Parathyroid adenoma (tissue), 2 donors: ENCODE data around the gene TRAM2.

Source experiments
- H2AFZ ChIP-seq: fragments of 300-600 bp; sonication (generic); one replicate; pipeline ENCODE4 v1.7.0; 2017; ENCODE audit warnings: antibody characterized with exemption, mild to moderate bottlenecking
- H3K27ac ChIP-seq: fragments of 300-600 bp; sonication (generic); one replicate; pipeline ENCODE4 v1.7.0; 2017
- H3K27me3 ChIP-seq: fragments of 300-600 bp; sonication (generic); one replicate; pipeline ENCODE4 v1.7.0; 2017; ENCODE audit warnings: low read length; ENCODE audit not compliant: control insufficient read depth, insufficient read depth
- H3K36me3 ChIP-seq: fragments of 300-600 bp; sonication (generic); one replicate; pipeline ENCODE4 v1.7.0; 2017; ENCODE audit warnings: low read length; ENCODE audit not compliant: control insufficient read depth, insufficient read depth
- H3K4me1 ChIP-seq: fragments of 300-600 bp; sonication (generic); one replicate; pipeline ENCODE4 v1.7.0; 2017; ENCODE audit warnings: control low read depth
- H3K4me2 ChIP-seq: fragments of 300-600 bp; sonication (generic); one replicate; pipeline ENCODE4 v1.7.0; 2017; ENCODE audit warnings: low read length
- H3K4me3 ChIP-seq: fragments of 300-600 bp; sonication (generic); one replicate; pipeline ENCODE4 v1.7.0; 2017; ENCODE audit warnings: low read depth, low read length
- H3K79me2 ChIP-seq: fragments of 300-600 bp; sonication (generic); one replicate; pipeline ENCODE4 v1.7.0; 2017; ENCODE audit warnings: control low read depth
- H3K9ac ChIP-seq: fragments of 300-600 bp; sonication (generic); one replicate; pipeline ENCODE4 v1.7.0; 2017; ENCODE audit warnings: mild to moderate bottlenecking
- H3K9me3 ChIP-seq: fragments of 300-600 bp; sonication (generic); one replicate; pipeline ENCODE4 v1.7.0; 2017; ENCODE audit warnings: low read length; ENCODE audit not compliant: control insufficient read depth
- TF ChIP-seq, protein P1 (sequence below): fragments of 300-600 bp; sonication (generic); IDR thresholded peaks from one replicate; pipeline ENCODE4 v1.7.0; 2017; ENCODE audit warnings: antibody characterized with exemption, mild to moderate bottlenecking
- donor health status: primary hyperparathyroidism.

The TRAM2 gene

DNA sequence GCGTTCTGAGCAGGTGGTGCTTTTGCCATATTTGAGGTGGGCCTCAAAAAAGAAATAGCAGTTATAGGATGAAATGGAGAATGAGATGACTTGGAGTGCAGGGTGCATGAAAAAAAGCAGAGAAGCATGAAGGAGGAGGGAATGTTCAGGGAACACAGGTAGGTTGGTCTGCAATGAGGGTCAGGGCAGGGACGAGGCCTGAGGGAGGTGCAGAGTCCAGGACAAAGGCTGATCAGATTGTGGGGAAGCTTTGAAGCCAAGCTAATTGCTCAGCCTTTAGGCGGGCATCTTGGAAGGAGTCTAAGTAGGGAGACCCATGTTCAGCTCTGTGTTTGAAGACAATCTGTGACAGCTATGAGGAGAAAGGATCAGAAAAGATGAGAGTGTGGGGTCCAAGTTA is 12.0 kb downstream of the TRAM2 start:
- Histone ChIP-seq H3K9ac (no peak overlapping the region), H3K27ac (no peak overlapping the region), H3K9me3 (no peaks in the 10 kb centered on the region), H3K27me3 (no peaks in the 10 kb centered on the region), H3K4me2 (no peak overlapping the region), H3K4me3 (no peak overlapping the region), H3K36me3 (no peaks in the 10 kb centered on the region), H3K4me1 (no peaks in the 10 kb centered on the region), H3K79me2 (peaks cover 5% of the 10 kb centered on the region), H2AFZ (no peak overlapping the region)
- TF ChIP-seq, protein P1, sequence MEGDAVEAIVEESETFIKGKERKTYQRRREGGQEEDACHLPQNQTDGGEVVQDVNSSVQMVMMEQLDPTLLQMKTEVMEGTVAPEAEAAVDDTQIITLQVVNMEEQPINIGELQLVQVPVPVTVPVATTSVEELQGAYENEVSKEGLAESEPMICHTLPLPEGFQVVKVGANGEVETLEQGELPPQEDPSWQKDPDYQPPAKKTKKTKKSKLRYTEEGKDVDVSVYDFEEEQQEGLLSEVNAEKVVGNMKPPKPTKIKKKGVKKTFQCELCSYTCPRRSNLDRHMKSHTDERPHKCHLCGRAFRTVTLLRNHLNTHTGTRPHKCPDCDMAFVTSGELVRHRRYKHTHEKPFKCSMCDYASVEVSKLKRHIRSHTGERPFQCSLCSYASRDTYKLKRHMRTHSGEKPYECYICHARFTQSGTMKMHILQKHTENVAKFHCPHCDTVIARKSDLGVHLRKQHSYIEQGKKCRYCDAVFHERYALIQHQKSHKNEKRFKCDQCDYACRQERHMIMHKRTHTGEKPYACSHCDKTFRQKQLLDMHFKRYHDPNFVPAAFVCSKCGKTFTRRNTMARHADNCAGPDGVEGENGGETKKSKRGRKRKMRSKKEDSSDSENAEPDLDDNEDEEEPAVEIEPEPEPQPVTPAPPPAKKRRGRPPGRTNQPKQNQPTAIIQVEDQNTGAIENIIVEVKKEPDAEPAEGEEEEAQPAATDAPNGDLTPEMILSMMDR: no peak

DNA sequence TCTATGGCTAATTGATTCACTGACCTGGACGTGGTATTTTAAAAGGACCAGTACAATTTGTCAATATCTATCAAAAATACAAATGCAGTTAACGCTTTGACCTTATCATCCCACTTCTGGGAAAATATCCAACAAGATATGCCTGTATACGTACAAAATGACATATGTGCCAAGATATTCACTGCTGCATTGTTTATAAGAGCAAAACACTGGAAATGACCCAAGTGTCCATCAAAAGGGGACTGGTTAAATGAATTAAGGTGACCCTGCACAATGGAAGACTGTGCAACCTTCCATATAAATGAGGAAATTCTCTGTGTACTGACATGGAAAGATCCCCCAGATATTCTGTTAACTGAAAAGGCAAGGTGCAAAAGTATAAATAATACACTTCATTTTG is 13.9 kb downstream of the TRAM2 start:
- no peaks in the 10 kb centered on the region for H3K36me3 ChIP-seq
- H3K4me1 ChIP-seq: no peaks in the 10 kb centered on the region
- H2AFZ ChIP-seq: no peak overlapping the region

DNA sequence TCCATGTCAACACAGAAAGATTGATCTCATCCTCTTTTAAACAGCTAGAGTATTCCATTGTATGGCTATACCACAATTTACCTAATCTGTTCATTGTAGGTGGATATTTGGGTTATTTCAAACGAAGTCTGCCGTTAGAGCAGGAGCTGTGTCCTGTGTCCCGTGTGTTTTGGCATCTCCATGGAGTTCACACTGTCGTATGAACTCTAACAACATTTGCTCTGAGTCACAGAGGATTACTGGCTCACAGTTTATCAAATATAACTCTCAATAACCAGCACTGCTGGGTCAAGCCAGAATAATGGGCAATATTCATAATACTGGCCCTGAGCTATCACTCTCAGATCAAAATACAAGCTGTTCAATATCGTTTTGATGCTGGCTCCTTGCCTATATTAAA is 16.4 kb downstream of the TRAM2 start:
- H3K9me3 ChIP-seq: no peaks in the 10 kb centered on the region
- H3K79me2 ChIP-seq: peaks cover 3% of the 10 kb centered on the region
- H3K36me3 ChIP-seq: no peaks in the 10 kb centered on the region
- H2AFZ ChIP-seq: no peak overlapping the region
- H3K4me1 ChIP-seq: no peaks in the 10 kb centered on the region
- no peak overlapping the region for H3K27ac ChIP-seq
- no peaks in the 10 kb centered on the region for H3K27me3 ChIP-seq
- no peak overlapping the region for H3K4me2 ChIP-seq
- H3K9ac ChIP-seq: no peak overlapping the region
- H3K4me3 ChIP-seq: no peak overlapping the region
- TF ChIP-seq, protein P1: no peak

More for the DNA sequence above, 13.9 kb downstream of the TRAM2 start:
- H3K9me3 ChIP-seq: no peaks in the 10 kb centered on the region
- no peak overlapping the region for H3K27ac ChIP-seq
- H3K4me3 ChIP-seq: no peak overlapping the region
- peaks cover 5% of the 10 kb centered on the region for H3K79me2 ChIP-seq
- no peak overlapping the region for H3K9ac ChIP-seq
- no peak overlapping the region for H3K4me2 ChIP-seq
- no peaks in the 10 kb centered on the region for H3K27me3 ChIP-seq
- TF ChIP-seq, protein P1: no peak

DNA sequence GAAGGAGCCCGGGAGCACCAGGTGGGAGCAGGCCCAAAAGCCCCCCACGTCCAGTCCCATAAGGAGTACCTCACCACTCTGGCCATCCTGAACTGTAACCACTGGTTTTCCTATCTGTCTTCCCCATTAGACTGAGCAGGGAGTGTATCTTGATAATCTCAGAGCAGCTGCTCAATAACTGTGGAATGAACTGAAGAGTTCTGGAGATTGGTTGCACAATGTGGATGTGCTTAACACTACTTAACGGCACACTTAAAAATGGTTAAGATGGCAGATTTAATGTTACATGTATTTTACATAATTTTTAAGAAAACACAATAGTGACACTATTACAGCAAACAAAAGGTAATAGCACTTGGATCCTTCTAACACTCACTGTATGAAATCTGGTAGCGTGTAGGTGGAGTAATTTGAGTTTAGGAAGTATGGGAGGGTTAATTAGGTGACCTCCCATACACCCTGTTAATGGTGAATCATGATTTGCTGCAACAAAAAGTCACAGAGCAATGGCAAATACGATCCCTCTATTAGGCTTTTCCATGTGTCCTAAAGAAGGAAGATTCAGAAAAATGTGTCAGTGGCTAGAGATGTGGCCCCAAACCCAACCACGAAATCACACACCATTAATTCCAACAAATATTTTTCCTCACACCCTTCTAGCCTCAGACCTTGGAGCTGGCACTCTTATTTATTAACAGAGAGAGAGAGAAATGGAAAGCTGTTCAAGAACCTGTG is 18.4 kb downstream of the TRAM2 start:
- no peak overlapping the region for H2AFZ ChIP-seq
- H3K4me3 ChIP-seq: no peak overlapping the region
- H3K9me3 ChIP-seq: no peaks in the 10 kb centered on the region
- H3K4me1 ChIP-seq: no peaks in the 10 kb centered on the region
- no peak overlapping the region for H3K9ac ChIP-seq
- TF ChIP-seq, protein P1: no peak
- H3K27ac ChIP-seq: no peak overlapping the region
- no peak overlapping the region for H3K4me2 ChIP-seq
- H3K36me3 ChIP-seq: no peaks in the 10 kb centered on the region
- no peaks in the 10 kb centered on the region for H3K79me2 ChIP-seq
- H3K27me3 ChIP-seq: no peaks in the 10 kb centered on the region
